K562 (cell line): ENCODE results near the gene ITGA7. TPM values are rescaled to one million over a fixed set of nuclear protein-coding genes. Genes with fewer than 3 reads are reported as not detected.

Source experiments
- BHLHE40 ChIP-seq: IDR thresholded peaks from 2 replicates; pipeline ENCODE4 v1.6.1; 2011; ENCODE audit warnings: low read length, improper control_type of control experiment
- ELK3 ChIP-seq: fragments of 450-650 bp; formaldehyde crosslinking; IDR thresholded peaks from 2 replicates; pipeline ENCODE4 v1.4.0; 2020; ENCODE audit warnings: mild to moderate bottlenecking
- ESRRA ChIP-seq: fragments of 450-650 bp; IDR thresholded peaks from 2 replicates; pipeline ENCODE4 v1.6.1; 2014; ENCODE audit warnings: low read depth, mild to moderate bottlenecking, moderate library complexity, borderline replicate concordance
- GTF3C2 ChIP-seq: IDR thresholded peaks from 3 replicates; pipeline ENCODE4 v1.6.1; 2011; ENCODE audit warnings: borderline replicate concordance, mild to moderate bottlenecking, moderate library complexity; ENCODE audit not compliant: insufficient read length; ENCODE audit errors: extremely low read depth
- HINFP ChIP-seq: fragments of 450-650 bp; conservative IDR thresholded peaks from 2 replicates; pipeline ENCODE4 v1.6.1; 2016; ENCODE audit warnings: missing genetic modification characterization, low read depth, mild to moderate bottlenecking, control low read depth, missing compliant biosample characterization
- MCM2 ChIP-seq: fragments of 450-650 bp; IDR thresholded peaks from 2 replicates; pipeline ENCODE4 v1.6.1; 2017; ENCODE audit warnings: low read depth, mild to moderate bottlenecking
- MTA2 ChIP-seq: fragments of 450-650 bp; IDR thresholded peaks from 2 replicates; pipeline ENCODE4 v1.6.1; 2016; ENCODE audit warnings: low read depth
- MYNN ChIP-seq, 2 experiments: sonication (generic); formaldehyde crosslinking in 1 of 2; IDR thresholded peaks; 2 replicates each; pipeline versions ENCODE4 v1.5.0 to v1.6.1; 2016 to 2020; ENCODE audit warnings: antibody characterized with exemption in 1 of 2, missing genetic modification reagents in 1 of 2
- RBFOX2 ChIP-seq: fragments of 200-400 bp; formaldehyde crosslinking; IDR thresholded peaks from 2 replicates; pipeline ENCODE4 v1.6.1; 2017; ENCODE audit warnings: low read depth, mild to moderate bottlenecking, low read length, moderate library complexity
- RBM39 ChIP-seq: fragments of 200-400 bp; formaldehyde crosslinking; optimal IDR thresholded peaks from 2 replicates; pipeline ENCODE3; 2018; ENCODE audit warnings: low read depth, low read length
- REST ChIP-seq, 2 experiments: fragments of 450-650 bp; formaldehyde crosslinking in 1 of 2; IDR thresholded peaks; 2 replicates each; pipeline versions ENCODE4 v1.4.0 to v1.6.1; 2014 to 2020; ENCODE audit warnings: mild to moderate bottlenecking in 2 of 2, borderline replicate concordance in 1 of 2, low read depth in 1 of 2
- TCF3 ChIP-seq: sonication (generic); formaldehyde crosslinking; IDR thresholded peaks from 2 replicates; pipeline ENCODE4 v1.4.0; 2020; ENCODE audit warnings: mild to moderate bottlenecking, missing genetic modification reagents
- TCF7L2 ChIP-seq: fragments of 150-350 bp; IDR thresholded peaks from 2 replicates; pipeline ENCODE4 v1.6.1; 2016; ENCODE audit warnings: low read depth, mild to moderate bottlenecking, low read length, moderate library complexity
- polyA plus RNA-seq, 8 experiments: library from polyadenylated mRNA; depleted of rRNA in 4 of 8; stranded (reverse) in 5 of 8; unstranded in 3 of 8; fragments of >200 nt; fragmentation: Nextera tagmentation in 2 of 8; fragmentation: Illumina TruSeq in 1 of 8; extraction: Ambion mirVana in 2 of 8; extraction: Trizol in 1 of 8; gene quantifications; 2 replicates each; pipeline versions ENCODE4 v1.2.1 to v1.2.3, GENCODE V29; 2011 to 2014; ENCODE audit warnings: inconsistent platforms in 1 of 8, missing spikeins in 1 of 8
- total RNA-seq, 7 experiments: library from RNA; depleted of rRNA in 6 of 7; stranded (reverse); fragments of >200 nt in 6 of 7; fragmentation: Illumina TruSeq in 2 of 7; extraction: Trizol in 2 of 7; gene quantifications; 2 replicates each; pipeline versions ENCODE4 v1.2.1 to v1.2.3, GENCODE V29; 2011 to 2021; ENCODE audit warnings: low replicate concordance in 1 of 7

ITGA7 gene
- total and polyA plus RNA-seq, 9 of the 15 experiments (the other 6 are each of a cell fraction or from before 2014, with no cell fraction given): 0.11 to 2.3 (median 0.56) TPM; not detected in 1

- TF ChIP-seq GTF3C2 (no peak), HINFP (tag) (no peak), MCM2 (no peak), ELK3 (no peak), TCF7L2 (no peak), RBM39 (no peak), MTA2 (no peak), BHLHE40 (no peak), MYNN (IDR thresholded peaks at IDR 0.05) (0 out of 2 replicates have a peak, but pooled peaks have one; percentile 8), MYNN (CRISPR knock-in tag; IDR thresholded peaks at IDR 0.05) (no peak), REST (IDR thresholded peaks at IDR 0.05; ENCODE audit: borderline replicate concordance) (peak; percentile 62), REST (CRISPR knock-in tag; IDR thresholded peaks at IDR 0.05; ENCODE audit: low read depth) (no peak), TCF3 (CRISPR knock-in tag) (no peak), ESRRA (no peak), RBFOX2 (peak; percentile 37; the same call in 1 of the 2 replicates)
These were observed 16.7 kb upstream of the ITGA7 start (continued) for GRCh38 chr12:55724226-55724939.
